Ovary (tissue), 9 donors: ENCODE data around the gene RALGPS1. TPM values are rescaled to one million over a fixed set of nuclear protein-coding genes. Genes with fewer than 3 reads are reported as not detected.
A peak's percentile ranks its signal among the peaks of the same experiment; 100 is the strongest.

ENCODE experiments used
- DNase-seq, 5 donors: peaks; one replicate each; pipeline ENCODE4 v3.0.0-alpha.2; 2019 to 2020
- H3K27ac ChIP-seq, 2 donors: fragments of 200-600 bp; one replicate each; pipeline versions ENCODE4 v1.5.1 to v1.8.0; 2019 to 2022
- H3K27me3 ChIP-seq: fragments of 200-600 bp; one replicate; pipeline ENCODE4 v1.8.0; 2022
- H3K36me3 ChIP-seq: fragments of 200-600 bp; sonication (generic); one replicate; pipeline ENCODE4 v1.5.1; 2019
- H3K4me1 ChIP-seq: one replicate; pipeline ENCODE4 v1.8.1; 2013; ENCODE audit warnings: mild to moderate bottlenecking, moderate library complexity; ENCODE audit not compliant: insufficient read depth
- H3K4me3 ChIP-seq: fragments of 200-600 bp; sonication (generic); one replicate; pipeline ENCODE4 v1.5.1; 2017
- H3K9me3 ChIP-seq, 2 donors: fragments of 200-600 bp in 1 of 2; sonication (generic) in 1 of 2; one replicate each; pipeline versions ENCODE4 v1.5.1 to v1.8.1; 2013 to 2019; ENCODE audit warnings: mild to moderate bottlenecking in 1 of 2, moderate library complexity in 1 of 2
- EP300 ChIP-seq: sonication (generic); formaldehyde crosslinking; IDR thresholded peaks from one replicate; pipeline ENCODE4 v1.6.1; 2017; ENCODE audit warnings: antibody characterized with exemption
- POLR2A ChIP-seq: fragments of 450-650 bp; IDR thresholded peaks from one replicate; pipeline ENCODE4 v1.6.1; 2017; ENCODE audit warnings: antibody characterized with exemption, mild to moderate bottlenecking, moderate library complexity
- WGBS, 3 donors: extraction: QIAGEN DNeasy Blood & Tissue Kit in 1 of 3; methylation state at CpG; one replicate each; pipeline versions ENCODE4 v1.1.5 to v1.1.7; 2013 to 2017; 5-methylcytosine and 5-hydroxymethylcytosine counted together
- intact Hi-C, 4 donors: fragments of 100-400 bp; cut with DNase I; formaldehyde crosslinking; loops; one replicate each; pipeline versions ENCODE4 v1.11.0 to v1.15.1; 2022 to 2023
- polyA plus RNA-seq, 2 donors: library from polyadenylated mRNA; stranded (reverse); fragments of 200-250 nt in 1 of 2; fragments of 350-450 nt in 1 of 2; fragmentation: Illumina TruSeq in 1 of 2; extraction: RNeasy Lipid Tissue Mini Kit (QIAGEN cat#74804) in 1 of 2; gene quantifications; one replicate each; pipeline ENCODE4 v1.2.3, GENCODE V29; 2013 to 2014
- total RNA-seq, 7 donors: library from RNA; depleted of rRNA in 2 of 7; stranded (reverse); fragments of >200 nt in 2 of 7; fragmentation: NEBNext Ultra II Directional in 3 of 7; extraction: Animal tissue kit (Norgen Biotek cat#: 25700) in 3 of 7; gene quantifications; one replicate each; pipeline versions ENCODE4 v1.1.0 to v1.2.4, GENCODE V29; 2016 to 2023
- TF ChIP-seq, protein P1 (sequence below), 3 donors: fragments of 450-650 bp in 2 of 3; fragments of 200-600 bp in 1 of 3; IDR thresholded peaks; one replicate each; pipeline versions ENCODE4 v1.5.1 to v1.8.0; 2016 to 2022; ENCODE audit warnings: antibody characterized with exemption in 3 of 3, mild to moderate bottlenecking in 1 of 3
- donor health status: DM: no; HTN: no; CAD: no; lungs with moderate emphysema.
- donor health status: DM: no; HTN: no; CAD: no.
- donor health status: Bipolar disorder and iron deficiency.
- donor health status: DM: yes; HTN: yes; CAD: no.
- donor health status: DM: no; HTN: no; CAD: no.
- donor health status: DM: yes; HTN: yes; CAD: no.

RALGPS1 gene
- total and polyA plus RNA-seq, 9 donors, result 2.3 to 13.1 (median 6.9) TPM

DNA sequence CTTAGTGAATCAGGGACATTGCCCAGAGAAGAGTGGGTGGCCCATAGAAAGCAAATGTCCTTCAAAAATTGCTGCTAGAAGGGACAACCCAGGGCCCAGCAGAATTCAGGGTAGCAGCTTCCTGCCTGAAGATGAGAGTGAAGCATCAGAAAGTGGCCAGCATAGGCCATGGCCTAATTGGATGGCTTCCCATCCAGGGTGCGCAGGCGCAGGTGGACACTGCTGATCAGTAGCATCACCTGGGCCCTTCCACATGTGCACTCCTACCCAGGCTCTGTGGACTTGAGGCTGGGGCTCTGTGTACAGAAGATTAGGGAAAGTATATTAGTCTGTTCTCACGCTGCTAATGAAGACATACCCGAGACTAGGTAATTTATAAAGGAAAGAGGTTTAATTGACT, 291.4 kb downstream of the RALGPS1 start:
- Histone ChIP-seq H3K4me3 (no peak overlapping the region), H3K36me3 (no peaks in the 10 kb centered on the region), H3K9me3 (no peaks in the 10 kb centered on the region), H3K27ac (no peak overlapping the region), H3K4me1 (no peaks in the 10 kb centered on the region), H3K27me3 (no peaks in the 10 kb centered on the region)
- no peak for TF ChIP-seq EP300
- TF ChIP-seq, protein P1, sequence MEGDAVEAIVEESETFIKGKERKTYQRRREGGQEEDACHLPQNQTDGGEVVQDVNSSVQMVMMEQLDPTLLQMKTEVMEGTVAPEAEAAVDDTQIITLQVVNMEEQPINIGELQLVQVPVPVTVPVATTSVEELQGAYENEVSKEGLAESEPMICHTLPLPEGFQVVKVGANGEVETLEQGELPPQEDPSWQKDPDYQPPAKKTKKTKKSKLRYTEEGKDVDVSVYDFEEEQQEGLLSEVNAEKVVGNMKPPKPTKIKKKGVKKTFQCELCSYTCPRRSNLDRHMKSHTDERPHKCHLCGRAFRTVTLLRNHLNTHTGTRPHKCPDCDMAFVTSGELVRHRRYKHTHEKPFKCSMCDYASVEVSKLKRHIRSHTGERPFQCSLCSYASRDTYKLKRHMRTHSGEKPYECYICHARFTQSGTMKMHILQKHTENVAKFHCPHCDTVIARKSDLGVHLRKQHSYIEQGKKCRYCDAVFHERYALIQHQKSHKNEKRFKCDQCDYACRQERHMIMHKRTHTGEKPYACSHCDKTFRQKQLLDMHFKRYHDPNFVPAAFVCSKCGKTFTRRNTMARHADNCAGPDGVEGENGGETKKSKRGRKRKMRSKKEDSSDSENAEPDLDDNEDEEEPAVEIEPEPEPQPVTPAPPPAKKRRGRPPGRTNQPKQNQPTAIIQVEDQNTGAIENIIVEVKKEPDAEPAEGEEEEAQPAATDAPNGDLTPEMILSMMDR (IDR thresholded peaks at IDR 0.05), result no peak
- no peak for TF ChIP-seq POLR2A
- peak in 1 of 5 donors; percentile 21 for DNase-seq
- 93 to 99% (median 95%) methylated on average over 4 of the region's 4 CpGs for WGBS, 3 donors
- intact Hi-C loops, result loop anchor here in 1 of 4 donors (5.0 kb wide), 1 partner anchor 249 kb away; no protein-coding TSS in a partner anchor

DNA sequence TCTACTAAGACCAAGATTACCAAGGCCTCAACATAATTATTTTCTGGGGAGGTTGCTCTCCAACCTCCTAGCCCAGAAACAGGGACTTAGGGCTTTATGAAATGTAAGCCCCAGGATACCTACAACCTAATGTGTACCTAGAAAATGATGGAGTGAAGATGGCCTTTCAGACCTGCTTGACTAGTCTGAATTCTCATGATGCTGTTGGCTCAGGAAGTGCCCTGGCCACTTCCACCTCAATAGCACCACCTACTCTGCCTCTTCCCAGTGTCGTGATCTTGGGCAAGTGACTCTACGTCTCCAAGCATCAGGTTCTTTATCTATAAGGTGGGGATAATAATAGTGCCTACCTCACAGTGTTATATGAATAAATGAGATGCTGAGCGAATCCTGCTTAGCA, 292.1 kb downstream of the RALGPS1 start:
- H3K27ac ChIP-seq, result no peak overlapping the region
- intact Hi-C loops, result loop anchor here in 1 of 4 donors (5.0 kb wide), 1 partner anchor 249 kb away; no protein-coding TSS in a partner anchor
- H3K4me3 ChIP-seq, result no peak overlapping the region
- no peaks in the 10 kb centered on the region for H3K36me3 ChIP-seq
- no peaks in the 10 kb centered on the region for H3K4me1 ChIP-seq
- DNase-seq, result no peak
- WGBS, 3 donors, result 95 to 96% (median 96%) methylated on average over 3 of the region's 3 CpGs
- H3K9me3 ChIP-seq, result no peaks in the 10 kb centered on the region
- TF ChIP-seq POLR2A (no peak), EP300 (no peak)
- TF ChIP-seq, protein P1 (IDR thresholded peaks at IDR 0.05), result no peak
- no peaks in the 10 kb centered on the region for H3K27me3 ChIP-seq

DNA sequence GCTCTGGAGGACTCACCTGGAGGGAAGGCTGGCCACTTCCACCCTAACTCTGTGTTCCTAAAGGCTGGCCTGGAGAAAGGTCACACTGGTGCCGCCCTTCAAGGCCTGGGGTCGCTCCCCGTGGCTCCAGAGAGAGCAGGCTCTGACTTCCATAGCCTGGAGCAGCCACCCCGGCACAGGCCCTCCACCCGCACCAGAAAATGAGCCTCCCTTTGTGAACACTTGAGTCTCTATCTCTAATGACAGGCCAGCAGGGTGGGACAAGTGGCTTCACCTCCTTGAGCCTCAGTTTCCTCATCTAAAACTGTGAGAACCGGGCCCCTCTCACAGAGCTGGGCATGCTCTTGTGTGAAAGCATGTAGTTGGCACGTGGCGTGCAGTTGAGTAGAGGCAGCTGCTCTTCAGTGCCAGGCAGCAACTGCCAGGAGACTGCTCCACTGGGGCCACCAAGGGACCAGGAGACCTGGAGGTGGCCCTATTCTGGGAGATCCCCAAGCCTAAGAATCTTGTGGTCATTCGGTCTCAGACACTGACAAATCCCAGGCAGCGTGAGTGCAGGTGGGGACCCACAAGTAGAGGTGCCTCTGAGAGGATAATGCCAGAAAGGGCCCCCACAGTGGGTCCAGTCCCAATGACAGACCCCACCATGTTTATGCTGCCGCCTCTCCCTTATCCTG, 293.3 kb downstream of the RALGPS1 start:
- peak in 1 of 5 donors; percentile 22 for DNase-seq
- no peak overlapping the region for H3K27ac ChIP-seq
- intact Hi-C loops, result loop anchor here in 1 of 4 donors (5.0 kb wide), 1 partner anchor 251 kb away; no protein-coding TSS in a partner anchor
- no peaks in the 10 kb centered on the region for H3K9me3 ChIP-seq
- 95 to 96% (median 96%) methylated on average over 10 to 11 of the region's 11 CpGs for WGBS, 3 donors
- H3K27me3 ChIP-seq, result no peaks in the 10 kb centered on the region
- TF ChIP-seq, protein P1 (IDR thresholded peaks at IDR 0.05), result no peak
- TF ChIP-seq EP300 (no peak), POLR2A (no peak)
- no peaks in the 10 kb centered on the region for H3K36me3 ChIP-seq
- H3K4me3 ChIP-seq, result no peak overlapping the region
- H3K4me1 ChIP-seq, result no peaks in the 10 kb centered on the region

DNA sequence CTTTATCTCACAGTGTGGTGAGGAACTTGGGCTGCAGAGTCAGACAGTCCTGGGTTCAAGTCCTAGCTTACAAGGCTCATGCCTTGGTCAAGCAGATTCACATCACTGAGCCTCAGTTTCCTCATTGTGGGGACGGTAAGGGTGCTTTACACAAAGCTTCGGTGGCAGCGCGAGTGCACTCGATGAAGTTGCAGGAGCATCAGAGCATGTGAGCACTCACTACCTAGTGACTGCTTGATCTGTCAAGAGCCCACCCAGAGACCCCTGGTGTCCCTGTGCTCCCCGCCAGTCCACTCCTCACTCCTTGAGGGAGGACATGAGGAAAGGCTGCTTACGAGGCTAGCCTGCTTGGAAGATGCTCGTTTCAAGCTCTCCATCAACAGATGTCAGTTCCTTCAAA, 293.8 kb downstream of the RALGPS1 start:
- H3K27me3 ChIP-seq, result no peaks in the 10 kb centered on the region
- H3K4me1 ChIP-seq, result no peaks in the 10 kb centered on the region
- H3K27ac ChIP-seq, result no peak overlapping the region
- H3K9me3 ChIP-seq, result no peaks in the 10 kb centered on the region
- WGBS, 3 donors, result 90 to 95% (median 93%) methylated on average over 8 of the region's 8 CpGs
- TF ChIP-seq, protein P1 (IDR thresholded peaks at IDR 0.05), result no peak
- no peak for TF ChIP-seq POLR2A
- no peak for TF ChIP-seq EP300
- H3K36me3 ChIP-seq, result no peaks in the 10 kb centered on the region
- intact Hi-C loops, result loop anchor here in 1 of 4 donors (5.0 kb wide), 1 partner anchor 251 kb away; no protein-coding TSS in a partner anchor
- no peak overlapping the region for H3K4me3 ChIP-seq
- DNase-seq, result peak in 1 of 5 donors; percentile 13
